Activated CD4-positive, alpha-beta T cell treated with anti-CD3 and anti-CD28 coated beads, Interleukin-2, amount 50 U/mL, for 48 hours (primary cell): ENCODE data around the gene HCFC1.

ENCODE experiments used
- DNase-seq, 2 experiments: peaks; one replicate each; pipeline ENCODE4 v3.0.0-alpha.2; 2020

HCFC1 gene

DNA sequence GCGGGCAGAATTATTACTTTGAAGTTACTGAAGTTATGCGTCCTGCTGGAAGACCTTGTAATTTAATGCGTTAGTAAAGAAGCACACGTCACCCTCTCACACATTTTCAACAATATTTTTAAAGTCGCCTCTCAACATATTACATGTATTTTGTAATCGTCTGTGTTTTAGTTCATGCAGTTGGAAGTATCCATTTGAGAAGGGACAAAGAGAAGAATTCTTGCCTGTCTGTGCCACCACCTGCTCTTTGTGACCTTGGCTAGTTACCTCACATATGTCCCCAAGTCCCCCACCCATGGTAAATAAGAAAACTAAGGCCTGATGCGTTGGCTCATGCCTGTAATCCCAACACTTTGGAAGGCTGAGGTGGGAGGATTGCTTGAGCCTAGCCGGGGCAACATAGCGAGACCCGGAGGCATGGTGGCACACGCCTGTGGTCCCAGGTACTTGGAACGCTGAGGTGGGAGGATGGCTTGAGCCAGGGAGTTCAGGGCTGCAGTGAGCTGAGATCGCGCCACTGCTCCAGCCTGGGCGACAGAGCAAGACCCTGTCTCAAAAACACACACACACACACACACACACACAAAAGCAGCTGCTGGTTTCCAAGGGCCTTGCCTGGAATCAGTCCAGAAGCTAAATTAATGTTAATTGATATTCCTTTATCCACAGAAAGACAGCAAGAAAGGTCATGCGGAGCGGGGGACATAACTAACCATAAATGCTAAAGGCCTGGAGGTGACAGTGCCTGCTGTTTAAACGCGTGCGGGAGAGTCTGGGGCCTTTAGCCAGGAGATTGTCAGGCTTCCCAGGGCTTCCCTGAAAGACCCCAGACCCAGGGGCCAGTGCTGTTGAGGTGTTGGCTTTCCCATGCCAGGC, 1.7 kb upstream of the HCFC1 start:
- no peak for DNase-seq

DNA sequence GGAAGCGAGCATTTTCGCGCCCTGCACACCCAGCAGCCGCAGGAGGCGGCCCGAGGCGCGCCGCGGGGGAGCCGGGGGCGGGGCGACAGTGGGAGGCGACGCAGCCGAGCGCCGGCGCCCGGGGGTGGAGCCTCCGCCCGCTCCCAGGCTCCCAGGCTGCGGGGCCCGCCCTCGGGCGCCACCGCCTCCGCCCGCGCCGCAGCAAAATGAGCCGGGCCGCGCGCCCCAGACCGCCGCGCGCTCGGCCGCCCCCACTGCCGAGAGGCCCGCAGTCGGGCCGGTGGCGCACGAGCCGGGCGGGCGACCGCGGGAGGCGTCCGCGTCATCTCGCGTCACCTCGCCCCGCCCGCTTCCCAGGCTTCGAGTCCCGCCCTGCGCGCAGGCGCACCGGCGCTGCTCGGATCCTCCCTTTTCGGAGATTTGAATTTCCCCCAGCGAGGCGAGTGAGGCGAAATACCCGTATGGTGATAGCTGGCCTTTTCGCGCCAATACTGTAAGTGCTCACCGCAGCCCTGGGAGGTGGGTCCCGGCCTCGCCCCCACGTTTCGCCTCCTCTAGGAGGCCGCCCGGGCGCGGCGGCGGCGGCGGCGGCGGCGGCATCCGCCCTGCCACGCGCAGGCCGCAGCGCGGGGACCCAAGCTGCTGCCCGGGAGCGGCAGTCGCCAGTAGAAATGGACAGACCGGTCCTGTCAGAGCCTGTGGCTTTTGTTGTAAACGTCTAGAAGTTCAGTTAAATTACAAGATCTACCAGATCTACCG, 929 bp upstream of the HCFC1 start, which contains the start of gene TMEM187:
Gene TMEM187 (plus strand): TSS at position 387 of the 759 bp plus-strand sequence. CDS start 9,309 bp downstream, outside the sequence.
- peak; percentile 85 to 88 for DNase-seq

DNA sequence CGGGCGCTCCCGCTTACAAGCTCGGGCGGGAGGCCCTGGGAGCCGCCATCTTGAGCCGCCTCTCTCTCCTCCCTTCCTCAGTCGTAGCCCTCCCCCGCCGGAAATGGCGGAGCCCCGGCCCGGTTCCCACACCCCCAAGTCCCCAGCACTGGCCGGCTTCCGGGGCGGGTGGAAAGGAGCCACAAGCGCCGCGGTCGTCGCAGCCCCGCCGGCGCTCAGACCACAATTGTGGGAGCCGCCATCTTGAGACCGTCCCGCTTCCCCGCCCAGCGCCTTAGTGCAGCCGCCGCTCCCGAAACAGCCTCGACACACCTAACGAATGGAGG, 531 bp downstream of the HCFC1 start:
- DNase-seq = peak; percentile 83 to 87

DNA sequence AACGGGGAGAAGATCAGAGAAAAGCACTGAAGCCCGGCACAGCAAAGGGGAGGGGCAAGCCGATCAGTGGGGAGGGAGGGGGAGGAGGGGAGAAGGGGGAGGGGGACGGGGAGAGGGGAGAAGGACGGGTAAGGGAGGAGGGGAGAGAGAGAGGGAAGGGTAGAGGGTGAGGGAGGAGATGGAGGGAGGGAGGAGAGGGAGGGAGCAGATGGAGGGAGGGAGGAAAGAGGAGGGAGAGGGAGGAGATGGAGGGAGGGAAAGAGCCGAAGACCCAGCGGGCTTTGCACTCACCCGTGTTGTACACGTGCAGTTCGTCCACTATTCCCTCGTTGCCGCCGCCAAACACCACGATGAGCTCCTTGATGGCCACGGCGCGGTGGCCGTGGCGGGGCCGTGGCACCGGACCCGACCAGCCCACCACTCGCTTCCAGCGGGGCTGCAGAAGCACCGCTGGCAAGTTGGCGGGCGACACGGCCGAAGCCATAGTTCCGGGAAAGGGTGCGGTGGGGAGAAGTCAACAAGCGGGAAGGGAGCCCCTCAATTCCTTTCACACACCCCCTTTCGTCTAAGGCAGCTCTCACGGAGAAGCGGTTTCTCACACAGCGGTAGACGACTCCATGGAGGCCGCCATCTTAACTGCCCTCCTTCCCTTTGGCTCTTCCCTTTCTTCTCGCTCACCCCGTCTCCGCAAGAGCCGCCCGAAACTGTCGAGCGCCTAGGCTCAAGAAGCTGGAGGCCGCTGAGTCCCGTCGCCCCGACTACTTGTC, 1.1 kb downstream of the HCFC1 start:
- DNase-seq = peak in 1 of 2 experiments; percentile 44

DNA sequence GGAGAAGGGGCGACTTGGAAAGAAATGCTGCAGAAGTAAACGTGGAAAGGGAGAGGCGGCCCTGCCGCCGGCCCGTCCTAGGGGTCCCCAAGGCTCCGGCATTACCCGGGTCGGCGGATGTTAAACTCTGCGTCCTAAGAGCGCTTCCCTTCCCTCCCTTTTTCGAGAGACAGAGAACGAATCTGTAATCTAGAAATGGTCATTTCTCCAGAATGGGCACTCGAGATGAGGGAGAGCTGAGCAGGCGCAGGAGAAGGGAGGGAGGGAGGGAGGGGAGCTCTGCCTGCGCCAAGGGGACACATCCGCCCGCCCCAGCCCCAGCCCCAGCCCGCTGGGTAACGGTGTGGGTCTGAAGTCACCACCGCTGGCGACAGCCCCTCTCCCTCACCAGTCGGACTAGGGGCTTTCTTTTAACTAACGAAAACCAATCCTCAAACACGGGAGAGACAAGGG, 1.7 kb downstream of the HCFC1 start:
- DNase-seq = no peak

DNA sequence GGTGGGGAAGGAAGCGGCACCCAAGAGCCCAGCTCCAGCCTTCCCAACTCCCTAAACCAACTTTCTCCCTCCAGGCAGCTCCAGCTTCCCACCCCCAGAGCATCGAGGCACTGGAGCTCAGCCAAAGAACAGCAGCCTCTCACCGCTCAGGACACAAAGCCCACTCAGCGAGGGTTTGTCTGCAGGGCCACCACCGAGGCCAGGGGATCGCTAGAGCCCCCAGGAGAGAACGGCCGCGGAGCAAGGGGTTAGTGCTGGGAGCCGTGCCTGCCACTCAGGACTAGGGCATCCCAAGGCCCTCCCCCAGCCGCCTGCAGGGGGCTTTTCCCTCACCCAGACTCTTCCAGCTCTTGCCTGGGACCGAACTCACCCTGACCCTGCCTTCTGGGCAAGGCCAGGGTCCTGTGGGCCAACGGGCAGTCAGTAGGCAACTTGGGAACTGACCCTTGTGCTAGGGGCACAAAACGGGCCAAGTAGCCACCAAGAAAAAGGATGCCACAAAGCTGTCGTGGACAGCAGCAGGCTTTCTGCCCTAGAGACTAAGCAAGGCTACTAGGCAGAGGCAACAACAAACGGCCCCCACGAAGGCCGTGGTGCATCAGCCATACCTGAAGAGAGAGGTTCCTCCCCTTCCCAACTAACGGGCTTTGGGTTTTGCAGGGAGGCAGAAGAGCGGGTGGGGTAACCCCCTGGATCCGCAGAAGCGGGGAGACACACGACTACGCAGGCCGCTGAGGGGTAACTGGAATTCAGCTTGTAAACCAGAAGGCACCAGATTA, 2.3 kb downstream of the HCFC1 start:
- DNase-seq = no peak

DNA sequence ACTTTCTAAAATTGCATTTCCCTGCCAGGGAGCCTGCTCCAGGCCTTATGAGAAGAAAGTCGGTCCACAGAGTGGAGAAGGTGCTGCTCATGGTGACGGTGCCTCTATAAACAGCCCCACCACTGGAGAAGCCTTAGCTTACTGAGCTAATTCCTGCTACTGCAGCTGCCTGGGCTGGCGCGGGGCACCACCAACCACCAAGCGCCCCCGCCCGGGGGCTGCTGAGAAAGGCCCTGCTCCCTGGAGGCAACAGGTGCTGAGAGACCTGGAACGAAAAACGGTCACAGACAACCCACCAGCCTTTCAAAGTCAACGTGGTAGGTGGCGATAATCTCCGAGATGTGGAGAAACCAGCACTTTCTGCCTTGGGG, 2.9 kb downstream of the HCFC1 start:
- DNase-seq = peak in 1 of 2 experiments; percentile 47

DNA sequence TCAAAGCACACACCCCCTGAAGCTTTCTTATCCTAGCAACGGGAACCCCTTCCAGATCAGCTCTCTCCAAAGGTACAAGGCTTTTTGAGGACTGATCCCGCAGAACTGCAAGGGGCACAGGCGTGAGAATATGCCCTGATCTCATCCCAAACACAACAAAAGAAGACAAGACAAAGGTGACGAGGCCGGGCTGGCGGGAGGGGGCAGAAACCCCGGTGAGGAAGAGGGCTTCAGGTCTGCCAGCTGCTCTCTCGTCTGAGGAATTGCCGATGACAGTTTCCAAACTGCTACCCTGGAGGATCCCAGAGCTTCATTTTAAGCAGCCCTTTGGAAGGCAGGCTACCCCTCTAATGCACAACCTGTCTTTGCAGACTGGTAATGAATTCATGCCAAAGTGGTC, 3.4 kb downstream of the HCFC1 start:
- DNase-seq = no peak

DNA sequence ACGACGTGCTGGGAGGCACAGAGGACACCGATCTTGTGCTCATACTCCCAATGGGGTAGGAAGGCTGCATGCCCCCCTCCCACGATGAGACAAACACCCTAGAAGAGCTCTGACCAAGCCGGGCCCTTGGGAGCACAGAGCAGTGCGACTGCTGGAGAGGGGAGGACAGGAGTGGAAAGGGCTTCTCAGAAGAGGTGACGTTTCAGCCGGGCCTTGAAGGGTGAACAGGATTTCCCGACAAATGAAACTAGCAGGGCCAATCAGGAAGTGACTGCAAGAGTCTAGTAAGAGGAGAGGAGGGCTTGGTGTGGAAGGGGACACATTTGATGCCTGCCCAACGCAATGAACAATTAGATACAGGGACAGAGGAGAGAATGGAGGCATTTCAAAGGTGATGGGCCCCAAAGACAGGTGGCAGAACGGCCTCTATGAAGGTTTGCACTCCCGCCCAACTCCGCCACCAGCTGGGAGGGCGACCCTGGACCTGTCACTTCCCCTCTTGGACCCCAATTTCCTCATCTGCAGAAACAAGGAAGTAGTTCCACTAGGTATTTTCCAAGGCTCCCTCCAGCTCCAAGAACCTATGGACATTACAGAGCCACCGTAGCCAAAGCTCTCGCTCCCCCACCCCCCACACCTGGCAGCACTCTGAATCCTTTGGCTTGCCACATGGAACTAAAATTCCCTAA, 3.9 kb downstream of the HCFC1 start:
- DNase-seq = peak in 1 of 2 experiments; percentile 48

DNA sequence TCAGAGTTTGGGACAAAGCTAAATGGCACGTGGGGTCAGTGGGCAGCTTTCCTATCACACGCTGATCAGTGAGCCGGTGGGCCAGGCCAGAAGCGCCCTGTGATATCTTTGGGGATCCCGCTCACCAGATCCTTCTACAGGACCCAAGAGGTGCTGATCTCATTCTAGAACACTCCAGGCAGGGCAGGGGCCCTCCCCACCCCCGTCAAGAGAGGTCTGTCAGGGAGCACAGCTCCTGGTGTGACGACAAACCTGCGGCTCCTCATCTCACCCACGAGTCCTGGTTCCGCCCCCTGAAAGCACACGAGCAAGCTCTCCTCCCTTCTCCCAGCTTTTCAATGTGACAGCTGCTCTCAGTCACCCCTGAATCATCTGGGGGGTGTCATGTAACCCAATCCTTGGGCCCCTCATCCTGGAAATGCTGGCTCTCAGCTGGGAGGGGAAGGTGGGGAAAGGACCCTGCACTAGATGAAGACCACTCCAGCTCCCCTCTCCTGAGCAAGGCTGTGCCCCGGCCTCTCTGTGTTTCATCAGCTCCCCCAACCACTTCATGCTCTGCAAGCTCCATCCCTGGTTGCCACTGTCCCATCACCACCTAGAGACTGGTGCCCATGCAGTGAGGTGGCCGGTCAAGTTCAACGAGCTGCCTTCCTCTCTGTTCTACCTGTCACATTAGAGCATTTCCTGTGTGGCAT, 4.6 kb downstream of the HCFC1 start:
- peak; percentile 61 to 71 for DNase-seq

DNA sequence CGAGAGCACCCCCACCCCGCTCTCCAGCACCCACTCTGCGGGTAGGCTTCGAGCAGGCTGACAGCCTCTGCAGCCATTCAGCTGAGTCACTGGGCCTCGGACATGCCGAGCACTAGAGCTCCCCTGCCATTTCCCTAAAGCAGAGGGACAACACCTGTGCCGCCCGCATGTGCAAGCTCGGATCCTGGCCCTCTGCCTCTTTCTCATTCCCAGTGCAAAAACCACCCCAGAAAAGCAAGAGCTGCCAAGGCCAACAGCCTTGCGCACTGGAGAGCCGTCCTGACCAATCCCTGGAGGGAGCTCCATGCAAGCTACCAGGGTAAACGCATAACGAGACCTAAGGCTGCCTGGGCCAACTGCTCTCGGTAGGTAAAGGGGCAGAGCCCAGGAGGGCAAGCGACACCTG, 5.3 kb downstream of the HCFC1 start:
- DNase-seq = no peak

DNA sequence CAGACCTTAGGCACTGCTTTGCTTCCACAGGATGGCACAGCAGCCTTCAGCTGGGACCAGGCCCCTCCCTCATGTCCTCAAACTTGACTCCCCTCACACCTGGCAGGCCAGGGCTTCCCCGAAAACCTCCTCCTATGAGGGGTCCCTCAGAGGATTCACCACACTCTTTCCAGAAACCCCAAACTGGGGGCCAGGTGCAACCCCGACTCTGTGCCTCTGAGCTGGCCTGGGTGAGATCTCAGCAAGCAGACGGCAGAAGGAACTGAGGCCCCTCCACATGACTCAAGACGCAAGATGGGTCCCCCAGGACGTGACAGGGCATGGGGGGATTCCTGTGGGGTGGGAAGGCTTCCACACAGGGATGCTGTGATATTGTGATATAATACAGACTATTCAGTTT, 6.2 kb downstream of the HCFC1 start:
- no peak for DNase-seq

DNA sequence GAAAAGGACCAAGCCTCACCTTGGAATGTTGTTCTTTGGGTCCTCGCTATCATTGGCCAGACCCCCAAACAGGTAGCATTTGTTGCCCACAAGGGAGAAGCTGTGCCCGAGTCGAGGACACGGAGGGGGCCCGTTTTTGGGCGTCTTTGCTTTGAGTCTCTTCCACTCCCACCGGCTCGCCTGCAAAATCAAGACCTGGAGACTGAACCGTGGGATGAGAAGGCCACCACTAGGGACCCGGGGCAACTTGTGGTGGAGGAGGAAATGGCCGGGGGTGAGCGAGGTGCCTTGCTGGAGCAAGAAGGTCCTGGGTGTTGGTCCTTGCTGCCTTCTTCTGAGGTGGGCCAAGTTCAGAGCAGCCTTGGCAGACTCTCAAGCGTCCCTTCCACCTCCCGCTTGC, 7.5 kb downstream of the HCFC1 start:
- DNase-seq = no peak

DNA sequence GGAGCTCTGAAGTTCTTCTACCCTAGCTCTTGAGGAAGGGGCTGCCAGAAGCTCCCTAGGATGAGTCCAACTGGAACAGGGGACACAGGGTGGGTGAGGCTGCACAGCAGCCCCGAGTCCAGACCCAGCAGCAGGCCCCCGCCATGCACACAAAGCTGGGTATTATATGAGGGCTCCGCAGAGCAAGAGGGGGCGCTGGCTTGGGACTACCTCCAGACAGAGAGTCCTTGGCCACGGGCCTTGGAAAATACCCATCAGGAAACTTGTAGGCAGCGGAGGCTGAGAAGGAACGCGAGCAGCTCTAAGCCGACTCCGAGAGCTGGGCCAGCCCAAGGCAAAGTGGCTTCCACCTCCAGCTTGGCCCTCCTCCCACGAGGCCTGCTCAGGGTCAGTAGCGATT, 8.1 kb downstream of the HCFC1 start:
- DNase-seq = no peak

DNA sequence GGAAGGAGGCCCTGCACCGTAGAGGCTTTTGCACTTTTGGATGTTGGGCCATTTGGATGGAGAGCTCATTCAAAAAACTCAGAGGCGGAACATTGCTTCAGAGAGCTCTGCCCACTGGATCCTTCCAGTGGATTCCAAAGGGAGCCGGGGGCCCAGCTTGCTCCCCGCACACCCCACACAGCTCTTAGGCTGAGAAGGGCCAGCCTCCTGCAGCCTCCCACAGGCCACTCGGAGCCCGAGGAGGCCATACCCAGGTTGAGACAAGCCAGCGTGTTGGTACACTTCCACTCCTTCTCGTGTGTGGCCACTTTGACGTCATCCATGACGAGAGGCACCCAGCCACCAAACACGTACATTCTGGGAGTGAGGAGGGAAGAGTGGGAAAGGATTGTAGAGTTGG, 10.3 kb downstream of the HCFC1 start:
- no peak for DNase-seq

DNA sequence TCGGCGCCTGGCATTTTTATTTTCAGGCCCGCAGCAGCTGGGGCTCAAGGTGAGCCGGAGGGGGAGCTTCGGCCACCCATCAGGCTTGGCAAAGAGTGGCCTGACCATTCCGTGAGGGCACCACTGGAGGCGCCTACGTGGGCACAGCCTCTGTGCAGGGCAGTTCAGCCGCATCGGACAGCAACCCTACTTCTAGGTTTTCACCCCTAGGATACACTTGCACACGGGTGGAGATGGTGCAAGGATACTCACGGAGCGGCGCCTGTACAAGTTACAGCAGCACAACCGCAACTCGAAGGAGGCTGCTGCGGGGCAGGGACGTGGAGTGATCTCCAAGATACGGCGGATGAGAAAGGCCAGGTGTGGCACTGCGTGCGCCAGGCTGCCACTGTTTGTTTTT, 10.8 kb downstream of the HCFC1 start:
- DNase-seq = no peak

DNA sequence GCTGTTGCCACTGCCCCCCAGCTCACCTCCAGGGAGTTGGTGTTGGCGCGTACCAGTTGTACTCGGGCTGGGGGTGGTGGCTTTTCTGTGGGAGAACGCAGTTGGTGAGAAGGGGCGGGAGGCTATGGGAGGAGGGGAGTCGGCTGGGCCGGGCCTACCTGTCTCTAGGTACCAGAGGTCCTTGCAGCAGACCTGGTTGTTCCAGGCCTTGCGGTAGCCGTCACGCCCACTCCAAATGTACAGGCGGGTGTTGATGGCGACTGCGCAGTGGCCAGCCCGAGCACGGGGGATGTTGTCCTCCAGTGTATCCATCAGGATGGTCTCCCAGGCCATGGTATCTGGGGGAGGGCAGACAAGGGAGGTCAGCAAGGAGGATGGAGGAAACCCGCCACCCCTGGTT, 11.5 kb downstream of the HCFC1 start:
- DNase-seq = no peak

DNA sequence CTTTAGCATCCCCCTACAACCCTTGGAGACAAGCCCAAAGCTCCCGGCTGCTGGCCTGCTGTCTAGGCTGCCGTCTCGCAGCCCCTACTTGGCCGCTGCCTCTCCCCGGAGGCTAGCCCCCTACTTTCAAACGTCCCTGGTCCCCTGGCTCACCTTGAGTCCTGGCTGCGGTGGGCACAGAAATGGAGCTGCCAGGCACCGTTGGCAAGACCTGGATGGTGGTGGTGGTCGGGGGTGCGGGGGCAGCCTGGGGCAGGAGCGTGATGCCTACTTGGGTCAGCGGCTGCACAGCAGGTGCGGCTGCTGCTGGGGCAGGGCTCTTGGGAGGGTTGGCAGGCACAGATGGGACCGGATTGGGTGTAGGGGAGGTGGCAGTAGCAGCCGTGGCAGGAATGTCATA, 12.0 kb downstream of the HCFC1 start:
- no peak for DNase-seq

DNA sequence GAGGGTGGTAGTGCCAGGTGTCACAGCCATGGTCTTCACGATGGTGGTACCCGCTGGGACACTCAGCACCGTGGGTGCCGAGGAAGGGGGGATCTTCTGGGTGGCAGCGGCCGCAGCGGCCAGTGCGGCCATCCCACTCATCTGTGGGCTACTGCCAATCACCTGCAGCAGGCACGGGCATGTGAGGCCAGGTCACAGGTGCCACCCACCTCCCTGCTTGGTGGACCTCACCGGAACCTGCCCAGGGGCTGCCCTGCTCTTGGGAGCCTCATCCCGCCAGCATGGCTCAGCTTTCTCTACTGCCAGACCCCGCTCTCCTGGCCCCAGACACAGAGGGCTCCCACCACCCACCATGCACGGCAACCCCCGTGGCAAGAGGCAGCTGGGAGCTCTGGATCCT, 13.0 kb downstream of the HCFC1 start:
- DNase-seq = no peak

DNA sequence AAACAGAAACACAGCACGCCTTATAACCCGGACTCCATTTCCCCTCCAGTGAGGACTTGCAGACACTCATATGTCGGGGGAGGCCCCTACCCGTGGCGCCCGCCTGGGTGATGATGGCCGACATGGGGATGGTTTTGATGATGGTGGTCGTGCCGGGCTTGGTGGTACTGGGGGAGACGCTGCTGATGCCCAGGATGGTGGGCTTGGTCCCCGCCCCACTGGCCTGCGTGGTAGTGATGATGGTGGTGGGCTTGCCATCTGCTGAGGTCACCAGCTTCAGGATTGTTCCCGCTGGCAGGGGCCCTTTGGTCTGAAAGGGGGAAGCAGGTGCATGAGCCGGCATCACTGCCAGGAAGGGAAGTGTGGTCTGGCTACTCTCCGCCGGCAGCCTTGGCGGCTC, 14.4 kb downstream of the HCFC1 start:
- no peak for DNase-seq
